Spinal cord (tissue), 10 donors: ENCODE results near the gene VAV2. TPM values are rescaled to one million over a fixed set of nuclear protein-coding genes. Genes with fewer than 3 reads are reported as not detected.

Source experiments
- DNase-seq, 6 donors: peaks; one replicate each; pipeline versions ENCODE4 v3.0.0 to v3.0.0-alpha.2; 2013 to 2015; ENCODE audit warnings: low spot score in 6 of 6, low read depth in 4 of 6
- H3K27ac ChIP-seq: one replicate; pipeline ENCODE4 v1.5.1; 2013; ENCODE audit warnings: low read depth, low read length, control low read depth
- H3K27me3 ChIP-seq: one replicate; pipeline ENCODE4 v1.6.1; 2013; ENCODE audit warnings: low read length; ENCODE audit not compliant: control insufficient read depth, insufficient read depth
- H3K36me3 ChIP-seq: one replicate; pipeline ENCODE4 v1.6.1; 2013; ENCODE audit warnings: low read length; ENCODE audit not compliant: control insufficient read depth, insufficient read depth
- H3K4me1 ChIP-seq: one replicate; pipeline ENCODE4 v1.6.1; 2013; ENCODE audit warnings: low read length; ENCODE audit not compliant: control insufficient read depth, insufficient read depth
- H3K4me3 ChIP-seq: one replicate; pipeline ENCODE4 v1.5.1; 2013; ENCODE audit warnings: low read depth, low read length, control low read depth
- H3K9me3 ChIP-seq: one replicate; pipeline ENCODE4 v1.6.1; 2013; ENCODE audit warnings: low read length; ENCODE audit not compliant: control insufficient read depth, insufficient read depth
- whole genome bisulfite sequencing: methylation state at CpG from one replicate; pipeline ENCODE4 v1.1.5; 2013; ENCODE audit warnings: missing lambda C conversion rate; ENCODE audit not compliant: insufficient coverage; 5-methylcytosine and 5-hydroxymethylcytosine counted together
- polyA plus RNA-seq, 2 donors: library from polyadenylated mRNA; unstranded; fragments of 120-200 nt; gene quantifications; one replicate each; pipeline ENCODE4 v1.2.1, GENCODE V29; 2013; ENCODE audit not compliant: insufficient read length in 2 of 2
- total RNA-seq, 2 donors: library from RNA; depleted of rRNA in 1 of 2; stranded (reverse); fragments of 120-200 nt in 1 of 2; fragments of >200 nt in 1 of 2; gene quantifications; one replicate each; pipeline versions ENCODE4 v1.2.3 to v1.2.4, GENCODE V29; 2013 to 2014
- donor health status: healthy.

The VAV2 gene
- total and polyA plus RNA-seq, 4 donors, result 18.4 to 48.3 (median 33.1) TPM

GRCh38 chr9:133954862-133955529 is 37.1 kb downstream of the VAV2 start:
- DNase-seq, result peak in 1 of 6 donors; percentile 36
- Histone ChIP-seq H3K27ac (no peak overlapping the region), H3K4me1 (peaks cover 69% of the 10 kb centered on the region), H3K4me3 (no peak overlapping the region), H3K27me3 (no peaks in the 10 kb centered on the region), H3K36me3 (peaks cover 34% of the 10 kb centered on the region), H3K9me3 (no peaks in the 10 kb centered on the region)
- WGBS, result 66% methylated on average over 11 of the region's 14 CpGs

DNA sequence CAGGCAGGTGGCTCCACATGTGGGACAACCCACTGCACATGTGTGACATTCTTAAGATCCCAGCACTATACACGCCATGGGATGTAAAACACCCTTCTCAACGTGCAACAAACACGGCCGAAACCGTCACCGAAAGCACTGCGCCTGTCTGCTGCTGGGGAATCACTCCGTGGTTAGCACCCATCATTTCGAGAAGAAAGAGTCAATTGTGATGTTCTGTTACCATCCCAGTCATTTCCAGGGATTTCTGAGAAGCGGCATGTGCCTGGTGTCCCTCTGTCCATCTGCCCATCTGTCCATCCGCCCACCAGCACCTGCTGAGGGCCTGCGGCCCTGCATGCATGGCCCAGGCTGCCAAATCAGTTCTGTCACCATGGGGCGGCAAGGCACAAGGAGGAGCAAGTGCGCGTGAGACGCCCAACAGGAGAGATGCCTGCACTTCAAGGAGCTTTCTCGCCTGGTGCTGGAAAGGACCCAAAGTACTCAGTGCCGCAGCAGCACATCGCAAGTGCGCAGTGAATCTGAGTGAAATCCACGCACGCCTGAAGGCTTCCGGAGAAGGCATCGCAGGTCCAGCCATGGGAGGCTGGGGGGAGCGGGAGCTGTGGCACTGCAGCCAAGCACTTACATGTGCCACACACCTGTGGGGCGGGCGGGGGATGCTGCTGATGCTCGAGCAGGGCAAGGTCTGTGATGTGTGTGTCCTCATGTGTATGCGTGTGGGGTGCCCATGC is 38.0 kb downstream of the VAV2 start:
- WGBS, result 81% methylated on average over 29 of the region's 29 CpGs
- Histone ChIP-seq H3K4me1 (peaks cover 69% of the 10 kb centered on the region), H3K27me3 (no peaks in the 10 kb centered on the region), H3K27ac (no peak overlapping the region), H3K9me3 (no peaks in the 10 kb centered on the region), H3K4me3 (no peak overlapping the region), H3K36me3 (peaks cover 35% of the 10 kb centered on the region)
- DNase-seq, result peak in 2 of 6 donors; percentile 50 to 51

- 95% methylated on average over 4 of the region's 4 CpGs for WGBS
- H3K4me1 ChIP-seq, result peaks cover 69% of the 10 kb centered on the region
Observed at GRCh38 chr9:133953621-133953975, 38.5 kb downstream of the VAV2 start.

GRCh38 chr9:133952598-133953550 is 39.2 kb downstream of the VAV2 start:
- H3K4me3 ChIP-seq, result no peak overlapping the region
- H3K27ac ChIP-seq, result no peak overlapping the region
- no peaks in the 10 kb centered on the region for H3K27me3 ChIP-seq
- no peak for DNase-seq
- WGBS, result 92% methylated on average over 15 of the region's 18 CpGs
- no peaks in the 10 kb centered on the region for H3K9me3 ChIP-seq
- H3K36me3 ChIP-seq, result peaks cover 38% of the 10 kb centered on the region
- peaks cover 75% of the 10 kb centered on the region for H3K4me1 ChIP-seq

More at GRCh38 chr9:133953621-133953975, 38.5 kb downstream of the VAV2 start:
- Histone ChIP-seq H3K27me3 (no peaks in the 10 kb centered on the region), H3K9me3 (no peaks in the 10 kb centered on the region), H3K36me3 (peaks cover 32% of the 10 kb centered on the region), H3K27ac (no peak overlapping the region), H3K4me3 (no peak overlapping the region)
- DNase-seq, result no peak

DNA sequence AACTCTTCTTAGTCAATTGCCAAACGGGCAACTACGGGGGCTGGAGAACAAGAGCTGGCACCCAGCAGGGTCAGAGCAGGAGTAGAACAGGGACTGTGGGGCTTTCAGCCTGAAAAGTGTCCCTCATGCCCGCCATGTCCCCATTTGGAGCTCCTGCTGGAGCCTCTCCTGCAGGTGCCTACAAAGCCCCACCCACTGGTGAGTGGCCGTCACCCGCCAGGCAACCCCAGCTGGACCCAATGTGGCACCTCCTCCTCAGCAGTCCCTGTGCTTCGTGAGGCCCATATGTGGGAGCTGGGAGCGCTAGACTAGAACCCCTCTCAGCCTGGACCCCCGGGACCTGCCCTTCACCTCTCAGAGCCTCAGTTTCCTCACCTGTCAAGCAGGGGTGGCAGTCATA is 40.9 kb downstream of the VAV2 start:
- Histone ChIP-seq H3K36me3 (peaks cover 33% of the 10 kb centered on the region), H3K27ac (peak overlapping the region; percentile 33), H3K4me1 (peaks cover 76% of the 10 kb centered on the region), H3K27me3 (no peaks in the 10 kb centered on the region), H3K9me3 (no peaks in the 10 kb centered on the region), H3K4me3 (no peak overlapping the region)
- WGBS, result 83% methylated on average over 8 of the region's 8 CpGs
- DNase-seq, result no peak

GRCh38 chr9:133950629-133951111 is 41.5 kb downstream of the VAV2 start:
- Histone ChIP-seq H3K4me3 (no peak overlapping the region), H3K9me3 (no peaks in the 10 kb centered on the region), H3K27ac (peak overlapping the region; percentile 33), H3K27me3 (no peaks in the 10 kb centered on the region), H3K4me1 (peaks cover 76% of the 10 kb centered on the region), H3K36me3 (peaks cover 37% of the 10 kb centered on the region)
- WGBS, result 30% methylated on average over 25 of the region's 25 CpGs
- peak in 1 of 6 donors; percentile 68 for DNase-seq

DNA sequence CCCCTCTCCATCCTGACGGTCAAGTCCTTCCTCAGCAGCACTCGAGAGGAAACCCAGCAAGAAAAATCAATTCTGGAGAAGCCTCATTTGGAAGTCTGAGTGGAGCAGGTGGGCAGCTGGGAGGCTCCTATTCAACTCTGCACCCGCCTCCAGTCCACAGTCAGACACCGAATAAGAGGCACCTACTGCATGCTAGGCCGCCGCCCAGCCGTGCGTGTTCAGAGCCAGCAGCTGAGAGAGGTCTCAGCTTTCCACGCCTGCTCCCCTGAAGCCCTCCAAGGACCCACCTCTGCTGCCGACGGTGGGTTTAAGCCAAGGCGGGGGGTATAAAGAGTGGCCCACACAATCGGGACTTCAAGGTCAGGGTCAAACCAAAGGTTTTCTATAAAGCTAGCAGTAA is 41.9 kb downstream of the VAV2 start:
- H3K4me1 ChIP-seq, result peaks cover 80% of the 10 kb centered on the region

GRCh38 chr9:133949486-133950061 is 42.5 kb downstream of the VAV2 start:
- no peaks in the 10 kb centered on the region for H3K9me3 ChIP-seq
- no peak overlapping the region for H3K27ac ChIP-seq
- WGBS, result 77% methylated on average over 14 of the region's 14 CpGs
- H3K4me3 ChIP-seq, result no peak overlapping the region
- peaks cover 82% of the 10 kb centered on the region for H3K4me1 ChIP-seq
- no peaks in the 10 kb centered on the region for H3K27me3 ChIP-seq
- peaks cover 45% of the 10 kb centered on the region for H3K36me3 ChIP-seq
- DNase-seq, result no peak

More for the DNA sequence above, 41.9 kb downstream of the VAV2 start:
- Histone ChIP-seq H3K9me3 (no peaks in the 10 kb centered on the region), H3K4me3 (no peak overlapping the region), H3K27ac (no peak overlapping the region), H3K27me3 (no peaks in the 10 kb centered on the region), H3K36me3 (peaks cover 42% of the 10 kb centered on the region)
- 45% methylated on average over 5 of the region's 13 CpGs for WGBS
- DNase-seq, result peak in 1 of 6 donors; percentile 41
